H1 (cell line): ENCODE data around the gene KRTAP5-4. TPM values are rescaled to one million over a fixed set of nuclear protein-coding genes. Genes with fewer than 3 reads are reported as not detected.

Experiments used
- EGR1 ChIP-seq: IDR thresholded peaks from 2 replicates; pipeline ENCODE4 v1.6.1; 2011; ENCODE audit warnings: low read depth, low read length, borderline replicate concordance
- HDAC6 ChIP-seq: IDR thresholded peaks from one replicate; pipeline ENCODE4 v1.7.1; 2012; ENCODE audit warnings: low read depth, mild to moderate bottlenecking, inconsistent platforms, low read length, moderate library complexity
- KDM1A ChIP-seq: fragments of 200-600, 300-600 bp; sonication (generic); IDR thresholded peaks from 2 replicates; pipeline ENCODE4 v1.7.1; 2016; ENCODE audit warnings: mild to moderate bottlenecking, low read length, borderline replicate concordance
- MAX ChIP-seq: IDR thresholded peaks from 2 replicates; pipeline ENCODE4 v1.6.1; 2012; ENCODE audit warnings: inconsistent platforms
- PHF8 ChIP-seq: fragments of 200-600 bp; sonication (generic); conservative IDR thresholded peaks from 2 replicates; pipeline ENCODE4 v1.7.1; 2012; ENCODE audit warnings: low read depth, mild to moderate bottlenecking, inconsistent platforms, low read length, moderate library complexity
- POLR2A ChIP-seq, 2 experiments: IDR thresholded peaks; 1 replicate in 1 of 2; 2 replicates in 1 of 2; pipeline ENCODE4 v1.6.1; 2011; ENCODE audit warnings: low read depth in 2 of 2, low read length in 2 of 2, mild to moderate bottlenecking in 2 of 2; ENCODE audit errors: control extremely low read depth in 1 of 2
- SIN3A ChIP-seq, 2 experiments: IDR thresholded peaks in 1 of 2; conservative IDR thresholded peaks in 1 of 2; 2 replicates each; pipeline ENCODE4 v1.6.1; 2011 to 2012; ENCODE audit warnings: low read length in 2 of 2, improper control_type of control experiment in 1 of 2, low read depth in 1 of 2, mild to moderate bottlenecking in 1 of 2
- SIX5 ChIP-seq: IDR thresholded peaks from 2 replicates; pipeline ENCODE4 v1.6.1; 2011; ENCODE audit warnings: mild to moderate bottlenecking, low read depth, low read length
- polyA plus RNA-seq, 7 experiments: library from polyadenylated mRNA; depleted of rRNA in 3 of 7; stranded (reverse) in 5 of 7; unstranded in 2 of 7; fragments of >200 nt in 5 of 7; fragments of 200-250 nt in 2 of 7; gene quantifications; 1 replicate in 5 of 7; 2 replicates in 1 of 7; 4 replicates in 1 of 7; pipeline versions ENCODE4 v1.2.1 to v1.2.3, GENCODE V29; 2011 to 2013; ENCODE audit warnings: missing spikeins in 2 of 7, mixed read lengths in 2 of 7
- total RNA-seq: library from RNA; stranded (reverse); fragmentation: NEBNext Ultra II Directional; extraction: Animal tissue kit (Norgen Biotek cat#: 25700); gene quantifications from 2 replicates; pipeline ENCODE4 v1.2.1, GENCODE V29; 2021
- TF ChIP-seq, protein P1 (sequence below): fragments of 300-600 bp; sonication (generic); IDR thresholded peaks from 2 replicates; pipeline ENCODE4 v1.7.1; 2012; ENCODE audit warnings: low read length, moderate library complexity, mild to moderate bottlenecking, inconsistent platforms; ENCODE audit not compliant: insufficient replicate concordance

Gene KRTAP5-4
- total and polyA plus RNA-seq, 2 of the 8 experiments (the other 6 are each of a cell fraction or from before 2014, with no cell fraction given) = not detected

- TF ChIP-seq, protein P1, sequence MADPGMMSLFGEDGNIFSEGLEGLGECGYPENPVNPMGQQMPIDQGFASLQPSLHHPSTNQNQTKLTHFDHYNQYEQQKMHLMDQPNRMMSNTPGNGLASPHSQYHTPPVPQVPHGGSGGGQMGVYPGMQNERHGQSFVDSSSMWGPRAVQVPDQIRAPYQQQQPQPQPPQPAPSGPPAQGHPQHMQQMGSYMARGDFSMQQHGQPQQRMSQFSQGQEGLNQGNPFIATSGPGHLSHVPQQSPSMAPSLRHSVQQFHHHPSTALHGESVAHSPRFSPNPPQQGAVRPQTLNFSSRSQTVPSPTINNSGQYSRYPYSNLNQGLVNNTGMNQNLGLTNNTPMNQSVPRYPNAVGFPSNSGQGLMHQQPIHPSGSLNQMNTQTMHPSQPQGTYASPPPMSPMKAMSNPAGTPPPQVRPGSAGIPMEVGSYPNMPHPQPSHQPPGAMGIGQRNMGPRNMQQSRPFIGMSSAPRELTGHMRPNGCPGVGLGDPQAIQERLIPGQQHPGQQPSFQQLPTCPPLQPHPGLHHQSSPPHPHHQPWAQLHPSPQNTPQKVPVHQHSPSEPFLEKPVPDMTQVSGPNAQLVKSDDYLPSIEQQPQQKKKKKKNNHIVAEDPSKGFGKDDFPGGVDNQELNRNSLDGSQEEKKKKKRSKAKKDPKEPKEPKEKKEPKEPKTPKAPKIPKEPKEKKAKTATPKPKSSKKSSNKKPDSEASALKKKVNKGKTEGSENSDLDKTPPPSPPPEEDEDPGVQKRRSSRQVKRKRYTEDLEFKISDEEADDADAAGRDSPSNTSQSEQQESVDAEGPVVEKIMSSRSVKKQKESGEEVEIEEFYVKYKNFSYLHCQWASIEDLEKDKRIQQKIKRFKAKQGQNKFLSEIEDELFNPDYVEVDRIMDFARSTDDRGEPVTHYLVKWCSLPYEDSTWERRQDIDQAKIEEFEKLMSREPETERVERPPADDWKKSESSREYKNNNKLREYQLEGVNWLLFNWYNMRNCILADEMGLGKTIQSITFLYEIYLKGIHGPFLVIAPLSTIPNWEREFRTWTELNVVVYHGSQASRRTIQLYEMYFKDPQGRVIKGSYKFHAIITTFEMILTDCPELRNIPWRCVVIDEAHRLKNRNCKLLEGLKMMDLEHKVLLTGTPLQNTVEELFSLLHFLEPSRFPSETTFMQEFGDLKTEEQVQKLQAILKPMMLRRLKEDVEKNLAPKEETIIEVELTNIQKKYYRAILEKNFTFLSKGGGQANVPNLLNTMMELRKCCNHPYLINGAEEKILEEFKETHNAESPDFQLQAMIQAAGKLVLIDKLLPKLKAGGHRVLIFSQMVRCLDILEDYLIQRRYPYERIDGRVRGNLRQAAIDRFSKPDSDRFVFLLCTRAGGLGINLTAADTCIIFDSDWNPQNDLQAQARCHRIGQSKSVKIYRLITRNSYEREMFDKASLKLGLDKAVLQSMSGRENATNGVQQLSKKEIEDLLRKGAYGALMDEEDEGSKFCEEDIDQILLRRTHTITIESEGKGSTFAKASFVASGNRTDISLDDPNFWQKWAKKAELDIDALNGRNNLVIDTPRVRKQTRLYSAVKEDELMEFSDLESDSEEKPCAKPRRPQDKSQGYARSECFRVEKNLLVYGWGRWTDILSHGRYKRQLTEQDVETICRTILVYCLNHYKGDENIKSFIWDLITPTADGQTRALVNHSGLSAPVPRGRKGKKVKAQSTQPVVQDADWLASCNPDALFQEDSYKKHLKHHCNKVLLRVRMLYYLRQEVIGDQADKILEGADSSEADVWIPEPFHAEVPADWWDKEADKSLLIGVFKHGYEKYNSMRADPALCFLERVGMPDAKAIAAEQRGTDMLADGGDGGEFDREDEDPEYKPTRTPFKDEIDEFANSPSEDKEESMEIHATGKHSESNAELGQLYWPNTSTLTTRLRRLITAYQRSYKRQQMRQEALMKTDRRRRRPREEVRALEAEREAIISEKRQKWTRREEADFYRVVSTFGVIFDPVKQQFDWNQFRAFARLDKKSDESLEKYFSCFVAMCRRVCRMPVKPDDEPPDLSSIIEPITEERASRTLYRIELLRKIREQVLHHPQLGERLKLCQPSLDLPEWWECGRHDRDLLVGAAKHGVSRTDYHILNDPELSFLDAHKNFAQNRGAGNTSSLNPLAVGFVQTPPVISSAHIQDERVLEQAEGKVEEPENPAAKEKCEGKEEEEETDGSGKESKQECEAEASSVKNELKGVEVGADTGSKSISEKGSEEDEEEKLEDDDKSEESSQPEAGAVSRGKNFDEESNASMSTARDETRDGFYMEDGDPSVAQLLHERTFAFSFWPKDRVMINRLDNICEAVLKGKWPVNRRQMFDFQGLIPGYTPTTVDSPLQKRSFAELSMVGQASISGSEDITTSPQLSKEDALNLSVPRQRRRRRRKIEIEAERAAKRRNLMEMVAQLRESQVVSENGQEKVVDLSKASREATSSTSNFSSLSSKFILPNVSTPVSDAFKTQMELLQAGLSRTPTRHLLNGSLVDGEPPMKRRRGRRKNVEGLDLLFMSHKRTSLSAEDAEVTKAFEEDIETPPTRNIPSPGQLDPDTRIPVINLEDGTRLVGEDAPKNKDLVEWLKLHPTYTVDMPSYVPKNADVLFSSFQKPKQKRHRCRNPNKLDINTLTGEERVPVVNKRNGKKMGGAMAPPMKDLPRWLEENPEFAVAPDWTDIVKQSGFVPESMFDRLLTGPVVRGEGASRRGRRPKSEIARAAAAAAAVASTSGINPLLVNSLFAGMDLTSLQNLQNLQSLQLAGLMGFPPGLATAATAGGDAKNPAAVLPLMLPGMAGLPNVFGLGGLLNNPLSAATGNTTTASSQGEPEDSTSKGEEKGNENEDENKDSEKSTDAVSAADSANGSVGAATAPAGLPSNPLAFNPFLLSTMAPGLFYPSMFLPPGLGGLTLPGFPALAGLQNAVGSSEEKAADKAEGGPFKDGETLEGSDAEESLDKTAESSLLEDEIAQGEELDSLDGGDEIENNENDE = no peak
- TF ChIP-seq SIX5 (no peak), MAX (no peak), HDAC6 (no peak), KDM1A (no peak), PHF8 (no peak), SIN3A (conservative IDR thresholded peaks at IDR 0.05 in 1 of 2, IDR thresholded peaks at IDR 0.05 in 1 of 2; ENCODE audit: low read depth in 1 of 2, low read length in 2 of 2) (no peak), EGR1 (no peak), POLR2A (IDR thresholded peaks at IDR 0.05; ENCODE audit: control extremely low read depth in 1 of 2, low read depth in 2 of 2, low read length in 2 of 2) (no peak)
Measured at GRCh38 chr11:1651411-1651980, 29.6 kb upstream of the KRTAP5-4 start (continued).
